Stimulated activated CD8-positive, alpha-beta memory T cell treated with anti-CD3 and anti-CD28 coated beads, Interleukin-4, amount 100 ng/mL, for 48 hours (primary cell): ENCODE measurements around the gene NR1D1.
"Not testable (repeated sequence)": the region's sequence is repeated elsewhere in the genome, so short reads cannot be mapped to it uniquely, and the experiment has no call there.

Experiments
- DNase-seq: peaks from one replicate; pipeline ENCODE4 v3.0.0-alpha.2; 2020

NR1D1 gene

DNA sequence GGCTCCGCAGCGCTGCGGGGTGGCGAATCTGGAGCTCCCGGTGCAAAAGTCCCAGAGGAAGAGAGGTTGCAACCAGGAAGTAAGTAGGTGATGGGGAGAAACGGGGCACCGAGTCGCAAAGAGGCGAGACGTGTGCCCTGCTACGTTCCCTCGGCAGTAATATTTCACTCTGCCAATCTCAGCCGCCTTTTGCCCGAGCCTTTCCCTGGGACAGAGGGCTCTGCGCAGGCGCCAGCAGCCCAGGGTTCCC is at the start of gene NR1D1:
TSS of gene NR1D1 (minus strand) at position 171 of the 250 bp plus-strand sequence. CDS start 495 bp downstream, outside the sequence.
- DNase-seq: no peak

DNA sequence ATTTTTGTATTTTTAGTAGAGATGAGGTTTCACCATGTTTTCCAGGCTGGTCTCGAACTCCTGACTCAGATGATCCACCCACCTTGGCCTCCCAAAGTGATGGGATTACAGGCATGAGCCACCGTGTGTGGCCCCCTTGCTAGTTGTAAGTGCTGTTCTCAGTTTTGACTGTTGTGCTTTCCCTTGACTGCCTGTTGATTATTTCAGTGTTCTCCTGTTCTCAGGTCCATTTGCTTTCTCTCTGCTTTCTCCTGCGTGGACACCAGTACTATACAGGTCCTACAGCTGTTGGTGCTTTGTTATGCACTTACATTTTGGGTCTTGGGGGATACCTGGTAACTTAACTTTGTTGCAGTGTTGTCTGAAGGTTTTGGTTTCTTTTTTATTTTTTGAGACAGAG is 48.1 kb upstream of the NR1D1 start:
- no peak for DNase-seq

DNA sequence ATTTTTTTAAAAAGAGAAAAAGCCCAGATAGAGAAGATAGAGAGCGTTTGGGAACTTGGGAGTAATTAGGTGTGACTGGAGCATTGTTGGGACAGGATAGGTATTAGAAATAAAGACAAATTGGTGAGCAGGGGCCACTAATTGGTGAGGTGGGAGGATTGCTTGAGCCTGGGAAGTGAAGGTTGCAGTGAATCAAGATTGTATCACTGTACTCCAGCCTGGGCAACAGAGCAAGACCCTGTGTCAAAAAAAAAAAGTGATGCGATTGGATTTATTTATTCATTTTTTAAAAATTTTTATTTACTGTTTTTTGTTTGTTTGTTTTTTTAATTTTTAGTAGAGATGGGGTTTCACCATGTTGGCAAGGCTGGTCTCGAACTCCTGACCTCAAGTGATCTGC is 45.1 kb upstream of the NR1D1 start:
- no peak for DNase-seq

DNA sequence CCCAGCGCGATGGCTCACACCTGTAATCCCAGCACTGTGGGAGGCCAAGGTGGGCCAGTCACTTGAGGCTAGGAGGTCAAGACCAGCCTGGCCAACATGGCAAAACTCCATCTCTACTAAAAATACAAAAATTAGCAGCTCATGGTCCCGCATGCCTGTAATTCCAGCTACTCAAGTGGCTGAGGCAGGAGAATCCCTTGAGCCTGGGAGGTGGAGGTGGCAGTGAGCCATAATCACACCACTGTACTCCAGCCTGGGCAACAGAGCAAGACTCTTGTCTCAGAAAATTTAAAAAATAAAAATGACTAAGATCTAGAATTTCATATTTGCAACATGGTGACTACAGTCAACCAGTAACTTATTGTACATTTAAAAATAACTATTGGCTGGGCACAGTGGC is 42.8 kb upstream of the NR1D1 start:
- not testable (repeated sequence) for DNase-seq

DNA sequence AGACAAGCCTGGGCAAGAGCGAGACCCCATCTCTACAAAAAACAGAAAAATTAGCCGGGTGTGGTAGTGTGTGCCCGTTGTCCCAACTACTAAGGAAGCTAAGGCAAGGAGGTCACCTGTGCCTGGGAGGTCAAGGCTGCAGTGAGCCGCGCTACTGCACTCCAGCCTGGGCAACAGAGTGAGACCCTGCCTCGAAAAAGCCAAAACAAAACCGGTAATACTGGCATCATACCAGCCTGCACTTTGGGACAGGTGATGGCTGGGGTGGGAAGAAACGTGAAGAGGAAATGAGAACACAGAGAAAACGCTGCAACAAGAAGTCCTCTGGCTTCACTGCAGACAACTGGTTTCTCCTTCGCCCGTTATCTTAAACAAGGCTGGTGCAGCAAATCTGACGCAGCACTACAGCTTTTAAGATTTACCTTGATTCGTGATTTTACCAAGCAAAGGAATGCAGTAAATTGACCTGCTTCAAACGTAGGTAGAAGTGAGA is 39.2 kb upstream of the NR1D1 start:
- peak; percentile 34 for DNase-seq

DNA sequence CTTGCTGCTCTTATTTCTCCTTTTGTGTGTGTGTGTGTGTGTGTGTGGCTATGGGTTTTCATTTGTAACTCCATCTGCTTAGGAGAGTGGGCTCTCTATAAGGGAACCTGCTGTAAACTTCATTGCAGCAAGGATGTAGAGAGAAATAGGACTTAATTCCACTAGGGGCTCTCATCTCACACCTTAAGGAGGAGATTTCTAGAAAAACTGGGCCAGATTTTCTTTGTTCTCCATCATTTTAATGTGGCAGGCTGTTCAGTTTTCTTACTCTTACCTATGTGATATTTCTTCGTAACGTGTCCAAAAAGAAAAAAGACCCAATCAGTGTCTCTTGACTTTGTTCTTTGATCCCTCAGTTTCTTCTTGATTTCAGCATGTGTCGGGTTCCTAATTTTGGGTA is 35.4 kb upstream of the NR1D1 start:
- no peak for DNase-seq

DNA sequence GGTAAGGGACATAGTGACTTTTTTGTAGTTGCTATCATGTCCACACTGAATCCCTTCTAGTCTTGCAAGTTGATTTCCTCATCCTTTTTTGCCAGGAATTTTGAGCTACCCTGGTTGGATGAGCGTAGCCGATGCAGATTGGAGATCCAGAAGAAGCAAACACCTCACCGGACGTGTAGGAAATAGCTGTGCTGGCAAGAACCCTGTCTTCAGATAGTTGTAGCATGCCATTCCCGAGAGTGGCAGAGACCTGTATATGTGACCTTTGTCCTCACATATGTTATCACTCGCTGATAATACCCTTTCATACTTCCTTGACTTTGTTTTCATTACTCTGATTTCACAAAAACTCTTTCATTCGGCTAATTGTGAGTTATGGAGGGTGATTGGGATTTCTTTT is 33.8 kb upstream of the NR1D1 start:
- DNase-seq: no peak

DNA sequence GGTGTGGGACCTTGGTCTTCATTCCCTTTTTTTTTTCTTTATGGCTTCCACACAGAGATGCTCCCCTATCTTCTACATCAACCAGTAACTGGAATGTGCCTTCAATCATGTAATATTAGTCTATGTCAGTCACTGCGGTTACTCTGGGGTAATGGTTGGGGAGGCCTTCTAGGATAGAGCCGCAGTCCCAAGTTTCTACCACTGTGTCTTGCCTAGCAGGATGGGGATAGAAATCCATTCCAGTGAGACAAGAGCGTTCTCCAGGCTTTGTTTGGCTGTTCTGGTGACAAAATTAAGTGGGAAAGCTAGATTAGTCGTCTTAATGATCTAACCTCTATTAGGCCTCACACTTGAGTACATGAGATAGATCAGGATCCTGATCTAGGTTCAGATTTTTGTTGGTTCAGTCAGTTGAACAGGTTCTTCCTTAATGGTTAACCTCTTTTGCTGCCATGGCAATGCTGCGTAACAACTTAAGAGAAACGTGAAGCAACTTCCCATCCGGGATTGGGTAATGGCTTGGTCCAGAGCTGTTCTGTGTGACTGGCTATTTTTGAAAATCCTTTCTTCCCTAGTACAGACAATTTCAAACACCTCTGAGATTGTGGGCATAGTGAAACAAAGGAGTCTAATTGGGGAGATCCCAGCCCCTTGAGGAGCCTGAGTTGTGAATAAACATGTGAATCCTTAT is 30.1 kb upstream of the NR1D1 start:
- no peak for DNase-seq

DNA sequence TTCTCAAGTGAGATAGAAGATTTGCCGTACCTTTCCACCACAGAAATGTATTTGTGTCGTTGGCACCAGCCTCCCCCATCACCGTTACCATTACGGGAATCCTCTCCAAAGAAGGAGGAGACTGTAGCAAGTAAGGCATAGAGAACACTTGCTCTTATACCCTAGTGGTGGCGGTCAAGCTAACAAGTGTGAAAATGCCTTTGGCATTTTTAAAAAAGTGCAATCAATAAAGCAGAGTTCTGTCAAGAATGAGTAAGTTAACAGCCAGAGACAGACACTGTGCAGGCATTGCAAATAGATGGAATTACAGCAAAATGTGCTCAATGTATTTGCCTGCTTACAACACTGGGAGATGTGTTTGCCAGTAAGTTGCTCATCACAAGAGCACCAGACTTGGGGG is 29.1 kb upstream of the NR1D1 start:
- DNase-seq: no peak

DNA sequence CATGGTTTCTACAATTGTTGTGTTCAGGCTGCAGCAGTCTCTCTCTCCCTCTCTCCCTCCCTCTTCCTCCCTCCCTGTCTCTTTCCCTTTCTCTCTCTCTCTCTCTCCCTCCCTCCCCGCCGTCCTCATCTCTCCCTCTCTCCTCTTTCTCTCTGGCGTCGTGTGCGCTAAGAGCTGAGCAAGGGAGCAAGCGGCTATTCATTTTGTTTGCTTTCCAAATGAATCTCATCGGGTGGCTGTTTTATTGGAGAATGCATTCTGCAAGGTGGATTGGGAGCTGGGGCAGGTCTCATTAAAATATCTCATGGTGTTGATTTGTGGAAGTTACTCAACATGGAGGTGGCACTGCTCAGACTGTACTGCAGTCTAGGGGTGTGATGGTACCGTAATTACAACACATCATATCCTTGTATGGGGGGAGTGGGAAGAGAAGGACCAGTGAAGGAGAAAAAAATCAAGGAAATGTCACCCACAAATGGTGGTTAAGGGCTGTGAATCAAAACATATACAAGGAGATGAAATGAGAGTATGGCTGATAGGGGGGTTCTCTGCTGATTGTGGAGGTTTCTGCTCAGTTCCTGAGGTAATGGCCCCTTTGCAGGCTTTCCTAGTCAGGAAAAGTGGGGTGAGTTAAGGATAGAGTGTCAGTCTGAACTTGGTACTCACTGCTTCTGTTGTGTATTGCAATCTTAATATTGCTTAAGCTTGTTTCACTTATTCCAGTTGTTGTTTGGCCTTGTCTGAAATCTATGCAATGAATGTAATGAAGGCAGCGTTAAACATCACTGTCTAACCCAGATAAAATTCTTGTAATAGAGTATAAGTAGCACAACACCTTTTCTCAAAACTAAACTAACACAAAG is 24.1 kb upstream of the NR1D1 start:
- DNase-seq: no peak

DNA sequence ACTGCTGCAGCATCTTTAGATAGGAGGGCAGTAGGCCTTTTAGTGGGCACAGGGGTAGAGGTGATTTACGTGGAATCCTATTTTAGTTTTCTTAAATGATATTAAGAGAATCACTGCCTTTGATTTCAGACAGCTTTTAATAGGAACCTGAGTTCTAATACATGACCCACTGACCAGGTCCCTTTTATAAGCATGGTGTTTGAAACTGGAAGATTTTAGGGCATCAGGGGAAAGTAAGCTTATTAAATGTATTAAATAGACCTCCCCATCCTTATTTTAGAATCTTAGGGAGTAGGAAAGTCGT is 23.4 kb upstream of the NR1D1 start:
- no peak for DNase-seq

DNA sequence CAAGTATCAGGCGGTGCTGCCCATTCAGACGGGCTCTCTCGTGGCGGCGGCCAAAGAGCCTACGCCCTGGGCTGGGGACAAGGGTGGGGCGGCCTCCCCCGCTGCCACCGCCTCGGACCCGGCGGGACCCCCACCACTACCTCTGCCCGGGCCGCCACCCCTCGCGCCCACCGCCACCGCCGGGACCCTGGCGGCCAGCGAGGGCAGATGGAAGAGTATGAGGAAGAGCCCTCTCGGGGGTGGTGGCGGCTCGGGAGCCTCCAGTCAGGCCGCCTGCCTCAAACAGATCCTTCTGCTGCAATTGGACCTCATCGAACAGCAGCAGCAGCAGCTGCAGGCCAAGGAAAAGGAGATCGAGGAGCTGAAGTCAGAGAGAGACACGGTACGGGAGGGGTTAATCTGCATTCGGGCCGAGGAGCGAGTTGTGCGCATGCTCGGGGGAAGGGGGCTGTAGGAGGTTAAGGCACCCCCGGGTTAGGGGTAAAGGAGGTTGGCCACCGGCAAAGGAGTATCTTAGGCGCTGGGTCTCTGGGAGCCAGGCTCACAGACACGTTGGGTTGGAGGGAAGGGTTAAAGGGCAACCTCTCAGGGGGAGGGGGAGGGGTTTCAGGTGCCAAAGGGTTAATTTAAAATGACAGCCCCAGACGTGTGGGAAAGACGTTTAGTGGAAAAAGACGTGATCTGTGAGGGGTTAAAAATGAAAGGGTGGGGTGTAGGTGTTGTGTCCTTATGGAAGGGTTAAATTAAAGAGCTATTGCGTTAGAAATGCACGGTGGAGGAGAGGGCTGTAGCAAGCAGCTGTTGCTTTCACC is 22.8 kb upstream of the NR1D1 start:
- DNase-seq: peak; percentile 74

DNA sequence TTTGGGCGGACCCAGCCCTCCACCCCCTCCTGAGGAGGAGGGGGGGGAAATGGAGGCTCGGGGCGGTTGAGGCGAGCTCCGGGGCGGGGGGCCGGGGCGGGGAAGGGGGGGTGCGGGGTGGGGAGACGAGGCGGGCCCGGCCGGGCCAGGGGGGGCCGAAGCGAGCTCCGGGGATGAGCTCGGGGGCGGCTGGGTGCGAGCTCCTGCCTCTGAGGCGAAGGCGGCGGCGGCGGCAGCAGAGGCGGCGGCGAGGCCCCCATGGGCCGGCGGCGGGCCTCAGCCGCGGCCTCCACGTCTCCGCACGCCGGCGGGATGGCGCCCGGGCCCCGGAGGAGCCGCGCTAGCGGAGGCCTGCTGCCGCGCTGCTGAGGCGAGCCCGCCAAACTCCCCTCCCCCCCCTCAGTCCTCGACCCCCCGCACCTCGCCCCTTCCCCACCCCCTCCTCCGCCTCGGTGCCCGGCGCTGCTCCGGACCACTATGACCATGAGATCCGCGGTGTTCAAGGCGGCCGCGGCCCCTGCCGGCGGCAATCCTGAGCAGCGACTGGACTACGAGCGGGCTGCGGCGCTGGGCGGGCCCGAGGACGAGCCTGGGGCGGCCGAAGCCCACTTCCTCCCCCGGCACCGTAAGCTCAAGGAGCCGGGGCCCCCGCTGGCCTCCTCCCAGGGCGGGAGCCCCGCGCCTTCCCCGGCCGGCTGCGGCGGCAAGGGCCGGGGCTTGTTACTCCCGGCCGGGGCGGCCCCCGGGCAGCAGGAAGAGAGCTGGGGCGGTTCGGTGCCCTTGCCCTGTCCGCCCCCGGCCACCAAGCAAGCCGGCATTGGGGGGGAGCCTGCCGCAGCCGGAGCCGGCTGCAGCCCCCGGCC is 22.0 kb upstream of the NR1D1 start:
- peak; percentile 53 for DNase-seq

DNA sequence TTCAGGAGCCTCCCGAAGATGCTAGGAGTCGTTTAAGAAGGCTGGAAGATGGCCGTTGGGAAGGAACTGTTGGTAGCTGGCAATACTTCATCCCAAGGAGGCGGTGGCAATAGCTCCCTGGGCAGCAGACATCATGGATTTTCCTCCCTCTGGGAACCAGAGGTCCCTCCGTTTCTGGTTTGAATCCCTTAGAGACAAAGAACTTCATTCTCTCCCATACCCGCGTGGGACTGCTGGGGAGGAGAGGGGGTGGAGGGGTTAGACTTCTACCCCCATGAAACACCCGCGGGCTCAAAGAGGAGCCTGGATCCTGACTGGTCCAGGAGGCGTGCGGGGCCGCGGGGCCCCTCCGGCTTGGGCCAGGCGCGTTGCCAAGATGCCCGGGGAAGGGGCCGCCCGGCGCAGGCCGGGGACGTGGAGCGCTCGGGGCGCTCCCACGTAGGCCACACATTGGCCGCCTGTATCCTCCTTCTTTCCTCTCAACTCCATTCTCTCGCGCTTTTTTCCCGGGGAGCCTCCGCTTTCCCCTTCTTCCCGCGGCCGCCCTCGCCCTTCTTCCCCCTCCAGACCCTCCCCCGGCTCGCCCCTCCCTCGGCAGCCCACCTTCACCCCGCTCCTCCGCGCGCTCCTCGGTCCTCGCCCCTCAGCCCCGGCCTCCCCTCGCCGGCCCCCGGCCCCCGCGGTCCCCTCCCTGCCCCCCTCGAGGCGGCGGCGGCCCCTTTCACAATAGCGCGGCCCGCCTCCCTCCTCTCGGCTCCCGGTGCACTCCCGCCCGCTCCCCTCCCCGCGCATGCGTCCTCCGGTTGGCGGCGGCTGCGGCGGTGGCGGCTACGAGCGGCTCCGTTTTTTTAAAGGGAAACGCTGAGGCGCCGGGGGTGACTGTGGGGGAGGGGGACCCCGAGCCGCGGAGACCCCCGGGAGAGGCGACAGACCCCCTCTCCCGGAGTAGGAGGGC is 21.1 kb upstream of the NR1D1 start, which contains the start of gene MSL1:
TSS of gene MSL1 (plus strand) at position 791 of the 955 bp plus-strand sequence. CDS start 642 bp downstream, outside the sequence.
- peak; percentile 89 for DNase-seq

DNA sequence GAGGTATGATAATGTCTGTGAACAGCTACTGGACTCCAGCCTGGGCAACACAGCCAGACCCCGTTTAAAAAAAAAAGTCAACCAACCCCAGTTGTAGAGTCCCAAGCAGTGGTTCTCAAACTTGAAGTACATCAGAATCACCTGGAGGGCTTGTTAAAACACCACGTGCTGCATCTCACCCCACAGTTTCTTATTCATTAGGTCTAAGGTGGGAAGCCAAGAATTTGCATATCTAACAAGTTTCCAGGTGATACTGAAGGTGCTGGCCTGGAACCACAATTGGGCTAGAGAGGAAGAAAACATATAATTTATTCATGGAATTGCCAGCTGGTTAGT is 14.7 kb upstream of the NR1D1 start:
- DNase-seq: no peak

DNA sequence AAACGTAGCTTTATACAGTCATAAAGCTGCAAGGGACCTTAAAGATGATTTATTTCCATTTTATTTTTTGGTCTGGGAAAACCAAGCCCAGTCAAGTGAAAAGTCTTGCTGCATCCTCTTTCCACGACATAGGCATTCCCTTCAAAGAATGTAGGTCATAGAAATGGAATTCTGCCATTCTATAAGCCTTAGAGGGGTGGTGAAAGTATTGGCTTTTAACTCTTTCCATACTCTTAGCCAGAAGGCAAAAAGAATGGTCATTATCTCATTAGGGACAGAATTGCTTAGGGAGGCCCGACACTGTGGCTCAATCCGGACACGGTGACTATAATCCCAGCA is 13.5 kb upstream of the NR1D1 start:
- DNase-seq: no peak

DNA sequence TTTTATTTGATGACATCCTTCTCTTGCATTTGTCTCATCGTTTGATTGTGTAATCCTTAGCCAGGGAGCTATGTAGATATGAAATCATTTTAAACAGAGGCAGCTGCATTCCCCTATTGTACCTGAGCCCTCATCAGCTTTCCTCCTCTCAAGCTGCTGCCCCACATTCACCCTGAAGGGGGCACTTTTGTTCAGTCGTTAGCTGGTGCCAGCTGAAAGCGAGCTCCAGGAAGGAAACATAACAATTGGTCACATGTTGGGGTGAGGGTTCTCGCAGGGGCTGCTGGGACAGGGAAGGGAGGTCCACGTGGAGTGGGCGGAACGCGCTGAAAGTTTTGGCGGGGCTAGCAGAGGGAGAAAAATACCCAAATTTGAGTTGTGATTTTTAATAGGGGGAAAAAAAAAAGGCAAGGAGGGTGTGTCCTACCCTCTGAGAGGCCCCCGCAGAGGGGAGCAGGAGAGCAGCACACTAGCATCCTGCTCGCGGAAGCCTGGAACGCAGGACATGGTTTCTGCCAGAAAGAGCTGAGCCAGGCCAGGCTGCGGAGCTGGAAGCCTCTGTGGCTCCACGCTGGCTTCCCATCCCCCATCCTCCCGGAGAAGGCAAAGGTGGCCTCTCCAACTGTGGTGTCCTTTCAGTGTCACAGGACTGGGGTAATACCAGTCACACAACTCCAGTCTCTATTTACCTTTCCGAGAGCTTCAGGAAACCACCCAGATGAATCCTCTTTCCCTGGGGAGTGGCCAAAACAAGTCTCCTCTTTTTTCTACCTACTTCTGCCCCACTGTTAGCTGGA is 12.9 kb upstream of the NR1D1 start:
- DNase-seq: peak; percentile 96

DNA sequence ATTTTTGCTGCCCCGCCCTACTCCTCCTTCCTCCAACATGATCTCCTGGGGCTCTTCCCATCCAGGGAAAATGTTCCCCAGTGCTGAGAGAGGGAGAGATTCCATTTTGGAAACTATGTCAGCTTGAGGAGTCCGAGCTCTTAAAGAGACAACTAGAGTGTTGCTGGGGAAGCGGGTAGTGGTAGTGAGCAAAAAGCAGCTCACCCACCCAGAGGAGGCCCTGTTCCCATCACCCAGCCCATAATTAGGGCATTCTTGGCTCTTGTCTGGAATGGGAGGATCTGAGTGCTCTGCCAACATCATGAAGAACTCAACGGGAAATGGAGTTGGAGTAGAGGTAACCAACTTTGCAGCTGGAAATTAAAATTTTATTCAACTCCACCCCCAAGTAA is 12.3 kb upstream of the NR1D1 start:
- DNase-seq: no peak

DNA sequence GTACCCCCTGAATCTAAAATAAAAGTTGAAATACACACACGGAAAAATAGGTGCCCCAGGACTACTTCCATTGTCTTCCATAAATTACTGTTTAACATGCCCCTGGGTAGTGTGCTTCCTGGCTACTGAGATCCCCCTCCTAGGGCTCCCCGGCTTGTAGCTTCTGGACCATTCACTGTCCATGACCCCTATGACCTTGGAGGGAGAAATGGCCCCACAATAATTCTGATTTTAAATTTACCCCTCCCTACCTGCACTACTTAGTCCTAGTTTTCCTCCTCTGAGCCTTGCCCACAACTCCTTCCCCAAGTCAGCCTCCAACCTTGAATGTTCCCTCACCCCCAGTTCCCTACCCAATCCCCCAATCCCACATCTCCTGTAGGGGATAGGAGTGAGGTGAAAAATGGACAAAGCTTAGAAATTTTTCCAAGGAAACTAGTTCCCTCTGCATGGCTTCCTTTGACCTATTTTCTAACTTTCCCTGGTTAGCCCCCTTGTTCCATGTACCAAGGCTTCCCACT is 11.9 kb upstream of the NR1D1 start:
- DNase-seq: no peak
